LHCN-M2 (cell line): ENCODE measurements around the gene TBC1D8. TPM values are rescaled to one million over a fixed set of nuclear protein-coding genes. Genes with fewer than 3 reads are reported as not detected.

Experiments used
- DNase-seq: peaks from one replicate; pipeline ENCODE4 v3.0.0-alpha.2; 2012; ENCODE audit warnings: low read depth
- total RNA-seq: library from RNA; depleted of rRNA; stranded (reverse); fragments of >200 nt; gene quantifications from 2 replicates; pipeline ENCODE4 v1.2.3, GENCODE V29; 2014

The TBC1D8 gene
- total RNA-seq, 1 experiment from 2014 or later: 11.5 TPM

- no peak for DNase-seq
Observed at GRCh38 chr2:101027852-101028251, 123.3 kb downstream of the TBC1D8 start.

GRCh38 chr2:101026923-101027469, 124.2 kb downstream of the TBC1D8 start:
- no peak for DNase-seq

- no peak for DNase-seq
Observed at GRCh38 chr2:101026253-101026701, 124.9 kb downstream of the TBC1D8 start.

- no peak for DNase-seq
Observed at GRCh38 chr2:101025561-101025960, 125.6 kb downstream of the TBC1D8 start.

- DNase-seq: no peak
Observed at GRCh38 chr2:101023327-101024107, 127.7 kb downstream of the TBC1D8 start.

DNA sequence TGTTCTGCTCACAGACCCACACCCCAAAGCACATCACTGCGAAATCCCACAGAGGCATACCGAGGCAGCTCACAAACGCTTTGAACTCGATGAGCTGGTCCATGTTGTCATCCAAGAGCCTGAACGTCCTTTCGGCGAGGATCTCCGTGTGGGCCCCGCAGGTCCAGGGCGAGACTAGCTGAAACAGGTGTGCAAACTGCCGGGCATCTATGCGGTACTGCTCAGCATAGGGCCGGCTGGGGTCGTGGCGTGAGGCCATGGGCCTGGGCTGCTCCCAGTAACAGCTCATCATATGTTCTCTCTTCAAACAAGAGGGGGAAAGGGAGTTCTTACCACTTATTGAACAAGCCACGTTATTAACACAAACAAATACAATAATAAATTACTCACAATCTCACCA, 129.0 kb downstream of the TBC1D8 start:
- DNase-seq: no peak

- DNase-seq: no peak
Observed at GRCh38 chr2:101018934-101019333, 132.2 kb downstream of the TBC1D8 start.

DNA sequence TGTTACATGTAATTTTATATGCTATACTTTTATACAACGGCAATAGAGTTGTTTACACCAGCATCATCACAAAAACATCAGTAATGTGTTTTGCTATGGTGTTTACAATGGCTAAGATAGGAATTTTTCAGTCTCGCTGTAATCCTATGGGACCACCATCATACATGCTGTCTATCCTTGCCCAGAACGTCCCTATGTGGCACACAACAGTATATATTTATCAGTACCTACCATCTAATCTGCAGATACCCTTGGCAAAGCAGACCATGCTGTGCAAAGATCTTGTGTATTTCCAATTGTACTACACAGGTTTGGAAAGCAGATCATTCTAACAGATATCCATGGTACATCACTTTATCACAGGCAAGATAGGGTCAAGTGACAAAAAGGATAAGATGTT, 133.8 kb downstream of the TBC1D8 start:
- DNase-seq: no peak

GRCh38 chr2:101014264-101014857, 136.8 kb downstream of the TBC1D8 start:
- no peak for DNase-seq

GRCh38 chr2:101012706-101013181, 138.4 kb downstream of the TBC1D8 start:
- DNase-seq: peak; percentile 39

DNA sequence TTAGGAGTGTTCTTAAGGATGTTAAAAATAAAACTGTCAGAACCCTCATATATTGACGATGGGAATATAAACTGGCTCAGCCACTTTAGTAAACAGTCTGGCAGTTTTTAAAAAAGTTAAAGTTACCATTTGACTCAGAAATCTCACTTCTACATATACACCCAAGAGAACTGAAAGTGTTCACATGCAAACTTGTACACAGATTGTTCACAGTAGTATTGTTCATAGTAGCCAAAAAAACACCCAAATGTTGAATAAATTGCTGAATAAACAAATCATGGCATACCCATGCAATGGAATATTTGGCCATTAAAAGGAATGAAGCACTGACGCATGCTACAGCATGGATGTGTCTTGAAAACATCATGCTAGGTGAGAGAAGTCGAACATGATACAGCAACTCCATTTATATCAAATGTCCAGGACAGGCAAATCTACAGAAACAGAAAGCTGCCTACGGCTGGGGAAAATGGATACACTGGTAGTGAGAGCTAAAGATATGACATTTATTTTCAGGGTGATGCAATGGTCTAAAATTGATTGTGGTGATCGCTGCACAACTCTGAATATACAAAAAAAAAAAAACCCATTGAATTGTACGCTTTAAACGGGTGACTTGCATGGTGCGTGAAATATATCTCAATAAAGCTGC, 139.0 kb downstream of the TBC1D8 start:
- no peak for DNase-seq

- DNase-seq: no peak
Observed at GRCh38 chr2:101011152-101011551, 140.0 kb downstream of the TBC1D8 start.

DNA sequence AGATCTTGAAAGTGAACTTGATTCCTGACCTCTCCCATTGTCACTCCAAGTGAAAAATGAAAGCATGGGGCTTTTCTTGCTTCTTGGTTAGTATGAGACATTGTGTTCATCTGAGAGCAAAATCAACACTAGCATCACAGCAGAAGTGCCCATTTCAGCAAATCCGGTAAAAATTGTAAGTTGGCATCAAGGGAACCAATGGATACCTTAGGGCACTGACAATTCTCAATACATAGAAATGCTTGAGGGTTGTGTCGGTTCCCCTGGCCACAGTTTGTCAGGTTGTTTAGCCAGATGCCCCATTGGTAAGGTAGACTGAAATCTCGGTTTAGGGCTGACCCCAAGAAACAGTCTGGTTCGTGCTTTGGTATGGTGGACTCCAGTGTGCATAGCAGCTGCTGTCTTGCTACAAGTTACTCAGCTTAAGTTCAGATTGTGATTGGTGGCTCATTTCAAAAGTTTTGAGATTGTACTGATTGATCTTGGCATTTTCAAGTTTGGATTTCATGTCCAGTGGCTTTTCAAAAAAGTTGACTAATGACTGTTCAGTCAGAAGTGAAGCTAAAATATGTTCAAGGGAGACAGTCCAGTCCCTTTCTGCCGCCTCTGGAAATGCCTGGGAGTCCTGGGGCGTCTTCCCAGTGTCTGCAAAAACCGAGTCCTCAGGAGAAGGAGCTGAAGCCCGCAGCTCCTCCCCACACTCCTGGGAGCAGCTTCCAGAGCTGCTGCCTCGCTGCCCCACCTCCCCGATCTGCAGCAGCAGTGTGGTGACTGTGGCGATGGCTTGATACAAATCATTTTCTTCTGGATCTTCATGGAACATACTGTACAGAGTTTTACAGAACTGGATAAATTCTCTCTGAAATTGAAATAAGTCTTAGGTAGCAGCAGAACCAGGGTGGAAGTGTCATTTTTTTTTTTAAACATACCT, 143.5 kb downstream of the TBC1D8 start:
- no peak for DNase-seq

- no peak for DNase-seq
Observed at GRCh38 chr2:101006065-101006715, 145.0 kb downstream of the TBC1D8 start.

DNA sequence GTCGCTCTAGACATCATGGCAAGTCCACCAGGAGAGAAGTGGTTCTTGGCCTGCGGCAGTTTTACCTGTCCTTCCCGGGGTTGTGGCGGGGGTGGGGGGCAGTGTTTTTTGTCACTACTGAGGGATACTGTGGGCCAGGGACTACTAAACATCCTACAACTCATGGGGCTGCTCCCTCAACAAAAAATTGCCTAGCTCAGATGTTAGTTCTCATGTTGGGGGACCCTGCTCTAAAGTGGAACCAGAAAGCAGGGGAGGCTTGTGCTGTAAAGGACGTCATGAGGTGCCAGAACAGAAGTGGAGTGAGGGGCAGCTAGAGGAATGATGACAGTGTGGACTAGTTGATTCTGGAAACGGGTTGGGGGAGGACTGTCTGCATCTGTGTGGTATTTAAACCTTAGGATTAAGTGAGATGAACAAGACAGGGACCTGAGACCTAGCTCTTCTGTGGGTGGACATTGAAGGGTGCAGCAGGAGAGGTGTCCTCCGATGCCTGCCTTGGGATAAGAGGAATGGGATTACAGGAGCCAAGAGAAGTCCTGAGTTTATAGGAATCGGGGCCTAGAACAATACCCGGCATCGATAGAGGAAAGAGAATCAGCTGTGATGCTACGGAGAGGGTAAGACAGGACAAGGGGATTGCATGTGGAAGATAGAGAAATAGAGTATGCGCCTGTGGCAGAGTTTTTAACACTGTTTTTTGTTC, 146.4 kb downstream of the TBC1D8 start:
- no peak for DNase-seq

- DNase-seq: no peak
Observed at GRCh38 chr2:101003278-101003775, 147.9 kb downstream of the TBC1D8 start.

GRCh38 chr2:101002562-101003277, 148.5 kb downstream of the TBC1D8 start:
- peak; percentile 27 for DNase-seq

DNA sequence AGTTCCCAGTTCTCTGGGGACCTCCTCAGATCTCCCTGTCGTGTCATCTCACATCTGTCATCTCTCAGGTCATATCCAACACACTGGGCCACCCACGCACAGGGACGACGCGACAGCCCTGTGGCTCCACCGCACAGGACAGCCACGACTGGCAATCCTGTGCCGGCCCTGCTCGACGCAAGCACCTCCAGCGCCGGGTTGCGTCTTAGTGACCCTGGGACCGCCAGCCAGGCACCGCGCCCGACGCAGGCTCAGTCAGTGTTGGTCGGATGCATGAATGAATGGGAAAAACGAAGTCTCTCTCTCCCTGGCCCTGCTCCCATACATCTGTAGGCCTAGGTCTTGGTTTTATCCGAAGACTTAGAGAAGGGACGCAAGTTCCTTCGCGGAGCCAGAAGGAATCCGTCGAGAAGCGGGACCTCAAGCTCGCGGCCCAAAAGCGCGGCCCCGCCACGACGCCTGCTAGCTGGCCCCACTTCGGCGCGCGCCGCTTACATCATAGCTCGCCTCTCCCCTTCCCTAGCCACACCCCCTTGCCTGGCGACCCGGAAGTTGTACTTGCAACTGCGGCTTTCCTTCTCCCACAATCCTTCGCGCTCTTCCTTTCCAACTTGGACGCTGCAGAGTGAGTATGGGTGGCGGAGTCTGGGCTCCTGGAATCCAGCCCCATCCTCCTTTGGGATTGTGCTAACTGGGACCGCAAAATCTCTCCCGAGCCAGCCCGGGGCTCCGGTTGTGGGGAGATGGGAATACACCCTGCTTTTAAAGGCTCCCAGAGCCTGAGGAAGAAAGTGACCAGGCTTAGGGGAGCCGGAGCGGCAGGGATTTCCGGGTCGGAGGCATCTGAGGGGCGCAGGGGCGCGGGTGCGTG, 149.3 kb downstream of the TBC1D8 start, which contains the start of gene RPL31:
TSS of gene RPL31 (plus strand) at position 599 of the 871 bp plus-strand sequence. CDS start 413 bp downstream, outside the sequence.
- peak; percentile 95 for DNase-seq
